AG04449 (cell line): ENCODE data around the gene MICAL1.

ENCODE experiments used
- CTCF ChIA-PET: fragments of 350-600 bp; formaldehyde crosslinking; extraction: SDS; loops from one replicate; lab custom pipeline; 2021; ENCODE audit warnings: antibody characterized with exemption; lab: Yijun Ruan, JAX
- POLR2A ChIA-PET: fragments of 400-600, 350-600 bp; formaldehyde crosslinking; extraction: SDS; loops from one replicate; lab custom pipeline; 2020; ENCODE audit warnings: antibody characterized with exemption, inconsistent platforms; lab: Yijun Ruan, JAX
- DNase-seq: peaks from one replicate; pipeline ENCODE4 v3.0.0-alpha.2; 2010; ENCODE audit warnings: low read depth, low spot score
- H3K4me3 ChIP-seq: 2 replicates; pipeline ENCODE4 v1.5.1; 2011; ENCODE audit warnings: low read depth, mild to moderate bottlenecking, control low read depth, low read length
- CTCF ChIP-seq: IDR thresholded peaks from one replicate; pipeline ENCODE4 v1.5.1; 2011; ENCODE audit warnings: mild to moderate bottlenecking, moderate library complexity, low read length, control low read depth, inconsistent platforms; ENCODE audit not compliant: insufficient read depth; ENCODE audit errors: missing control alignments

The MICAL1 gene

GRCh38 chr6:109456710-109457561 is 1.4 kb upstream of the MICAL1 start:
- no peak for TF ChIP-seq CTCF
- CTCF ChIA-PET, result interaction anchor here (0.7 to 7.9 kb wide), 3 partner anchors 9 to 269 kb away, joined by 3 to 65 read pairs (median 7); partner anchors contain the start of genes PPIL6 and SMPD2
- POLR2A ChIA-PET, result interaction anchor here (1.3 to 1.6 kb wide), 2 partner anchors 15 to 16 kb away, joined by 3 read pairs; partner anchors contain the start of genes PPIL6 and SMPD2
- no peak for DNase-seq
- H3K4me3 ChIP-seq, result peak overlapping the region; percentile 92

- no peak for DNase-seq
- TF ChIP-seq CTCF, result no peak
- ChIA-PET POLR2A (interaction anchor here (1.2 to 1.6 kb wide), 3 partner anchors 12 to 15 kb away, joined by 3 read pairs; partner anchors contain the start of genes PPIL6 and SMPD2), CTCF (interaction anchor here (1.4 to 7.9 kb wide), 2 partner anchors 9 to 14 kb away, joined by 7 to 65 read pairs; partner anchors contain the start of genes PPIL6 and SMPD2)
- H3K4me3 ChIP-seq, result peak overlapping the region; percentile 92
These were observed 575 bp upstream of the MICAL1 start for GRCh38 chr6:109456111-109456583.

- POLR2A ChIA-PET, result interaction anchor here (0.6 to 3.0 kb wide), 3 partner anchors 10 to 72 kb away, joined by 3 to 12 read pairs (median 6); partner anchors contain the start of genes CD164 and SMPD2
- CTCF ChIA-PET, result interaction anchor here (1.2 to 7.9 kb wide), 5 partner anchors 10 to 724 kb away, joined by 3 to 65 read pairs (median 6); partner anchors contain the start of genes PPIL6 and SMPD2
- TF ChIP-seq CTCF, result no peak
- DNase-seq, result no peak
- H3K4me3 ChIP-seq, result peak overlapping the region; percentile 92
These were observed 806 bp downstream of the MICAL1 start for GRCh38 chr6:109454496-109455436.

DNA sequence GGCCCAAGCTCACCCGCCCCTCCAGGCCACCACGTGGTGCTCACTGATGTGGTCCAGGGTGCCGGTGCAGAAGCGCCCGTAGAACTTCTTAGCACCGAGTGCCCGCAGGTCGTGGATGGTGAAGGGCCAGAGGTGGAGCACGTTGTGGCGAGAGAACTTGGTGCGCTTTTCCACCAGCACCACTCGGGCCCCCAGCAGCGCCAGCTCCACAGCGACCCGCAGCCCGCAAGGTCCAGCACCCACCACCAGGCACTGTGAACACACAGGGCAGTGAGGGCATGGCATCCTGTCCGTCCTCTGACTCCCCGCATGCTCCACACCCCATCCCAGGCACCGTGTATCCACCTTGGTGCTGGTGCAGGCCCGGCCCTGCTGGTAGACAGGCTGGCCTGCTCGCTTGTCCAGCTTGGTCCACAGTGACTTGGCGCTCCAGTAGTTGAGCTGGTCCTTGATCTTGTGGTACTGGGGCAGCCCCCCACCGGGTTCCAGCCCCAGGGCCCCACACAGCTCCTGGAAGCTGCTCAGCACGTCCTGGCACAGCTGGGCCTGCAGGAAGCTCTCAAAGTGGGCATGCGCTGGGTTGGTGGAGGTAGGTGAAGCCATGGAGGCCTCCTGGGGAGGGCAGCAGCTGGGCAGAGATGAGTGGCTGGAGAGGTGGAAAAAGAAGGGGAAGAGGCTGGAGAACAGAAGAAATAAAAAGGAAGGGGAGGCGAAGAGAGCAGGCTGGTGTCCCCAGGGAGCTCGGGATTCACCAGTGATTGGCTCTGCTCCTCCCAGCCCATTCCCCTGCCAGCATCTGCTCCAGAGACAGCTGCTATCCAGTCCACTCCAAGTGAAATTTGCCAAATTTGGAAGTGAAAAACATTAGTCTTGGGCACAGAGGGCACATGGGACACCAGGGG is 1.7 kb downstream of the MICAL1 start:
- TF ChIP-seq CTCF, result no peak
- peak overlapping the region; percentile 92 for H3K4me3 ChIP-seq
- DNase-seq, result no peak
- CTCF ChIA-PET, result interaction anchor here (0.7 to 7.9 kb wide), 5 partner anchors 12 to 724 kb away, joined by 3 to 65 read pairs (median 4); partner anchors contain the start of genes PPIL6 and SMPD2
- POLR2A ChIA-PET, result interaction anchor here (1.0 to 3.0 kb wide), 2 partner anchors 9 to 12 kb away, joined by 6 to 12 read pairs; partner anchors contain the start of gene SMPD2

DNA sequence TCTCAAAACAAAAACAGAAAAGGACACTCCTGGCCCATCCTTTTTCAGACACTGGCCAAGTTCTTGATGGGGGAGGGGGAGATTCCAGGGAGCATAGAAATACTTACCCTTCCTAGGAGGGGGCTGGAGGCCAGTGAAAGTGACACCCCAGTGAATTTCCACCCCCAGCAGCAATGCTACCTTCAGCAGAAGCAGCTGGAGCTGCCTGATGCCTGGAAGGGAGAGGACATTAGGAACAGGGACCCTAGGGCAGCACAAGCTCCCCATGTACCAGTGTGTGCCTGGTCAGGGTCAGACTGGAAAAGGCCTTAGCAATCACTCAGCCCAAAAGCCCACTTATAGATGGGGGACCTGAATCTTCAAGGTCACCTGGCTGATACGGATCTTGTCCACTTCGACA is 2.4 kb downstream of the MICAL1 start:
- CTCF ChIA-PET, result interaction anchor here (0.7 to 7.9 kb wide), 4 partner anchors 11 to 725 kb away, joined by 3 to 65 read pairs (median 4); partner anchors contain the start of genes PPIL6 and SMPD2
- POLR2A ChIA-PET, result interaction anchor here (3.0 kb wide), 1 partner anchor 11 kb away, joined by 12 read pairs; the partner anchor contains the start of gene SMPD2
- no peak for TF ChIP-seq CTCF
- H3K4me3 ChIP-seq, result peak overlapping the region; percentile 92
- DNase-seq, result no peak
